Body of pancreas (tissue), 4 donors: ENCODE data around the gene BIK.

Experiments used
- POLR2A ChIP-seq, 3 donors: fragments of 450-650 bp; IDR thresholded peaks; one replicate each; pipeline ENCODE4 v1.6.1; 2016; ENCODE audit warnings: antibody characterized with exemption in 3 of 3, mild to moderate bottlenecking in 2 of 3
- TF ChIP-seq, protein P1 (sequence below), 7 experiments: fragments of 450-650 bp in 4 of 7; fragments of 200-600 bp in 3 of 7; sonication (generic) in 3 of 7; IDR thresholded peaks; one replicate each; pipeline ENCODE4 v1.5.1; 2016 to 2019; ENCODE audit warnings: antibody characterized with exemption in 7 of 7

DNA sequence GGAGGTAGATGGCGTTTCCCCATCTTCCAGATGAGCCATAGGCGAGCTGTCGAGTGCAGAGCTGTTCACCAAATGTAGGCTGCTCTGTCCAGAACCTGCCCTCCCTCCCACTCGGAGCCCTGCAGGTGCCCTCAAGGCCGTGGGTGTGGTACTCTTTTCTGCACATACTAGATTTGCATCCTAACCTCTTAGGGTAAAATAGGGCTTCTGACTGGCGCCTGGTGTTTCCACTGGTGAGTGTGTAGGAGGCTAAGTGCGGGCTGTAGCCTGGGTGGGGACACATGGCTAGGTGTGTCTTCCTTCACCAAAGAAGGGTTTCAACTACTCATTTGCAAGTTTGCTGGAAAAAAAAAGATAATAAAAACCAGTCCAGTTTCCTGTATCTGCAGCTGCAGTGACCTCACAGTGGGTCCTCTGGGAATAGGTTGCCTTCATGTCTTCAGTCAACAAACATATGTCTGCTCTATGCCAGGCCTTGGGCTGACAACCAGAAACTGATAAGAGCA is 8.5 kb downstream of the BIK start:
- TF ChIP-seq, protein P1, sequence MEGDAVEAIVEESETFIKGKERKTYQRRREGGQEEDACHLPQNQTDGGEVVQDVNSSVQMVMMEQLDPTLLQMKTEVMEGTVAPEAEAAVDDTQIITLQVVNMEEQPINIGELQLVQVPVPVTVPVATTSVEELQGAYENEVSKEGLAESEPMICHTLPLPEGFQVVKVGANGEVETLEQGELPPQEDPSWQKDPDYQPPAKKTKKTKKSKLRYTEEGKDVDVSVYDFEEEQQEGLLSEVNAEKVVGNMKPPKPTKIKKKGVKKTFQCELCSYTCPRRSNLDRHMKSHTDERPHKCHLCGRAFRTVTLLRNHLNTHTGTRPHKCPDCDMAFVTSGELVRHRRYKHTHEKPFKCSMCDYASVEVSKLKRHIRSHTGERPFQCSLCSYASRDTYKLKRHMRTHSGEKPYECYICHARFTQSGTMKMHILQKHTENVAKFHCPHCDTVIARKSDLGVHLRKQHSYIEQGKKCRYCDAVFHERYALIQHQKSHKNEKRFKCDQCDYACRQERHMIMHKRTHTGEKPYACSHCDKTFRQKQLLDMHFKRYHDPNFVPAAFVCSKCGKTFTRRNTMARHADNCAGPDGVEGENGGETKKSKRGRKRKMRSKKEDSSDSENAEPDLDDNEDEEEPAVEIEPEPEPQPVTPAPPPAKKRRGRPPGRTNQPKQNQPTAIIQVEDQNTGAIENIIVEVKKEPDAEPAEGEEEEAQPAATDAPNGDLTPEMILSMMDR (IDR thresholded peaks at IDR 0.05) = no peak
- no peak for TF ChIP-seq POLR2A (IDR thresholded peaks at IDR 0.05)
